Neural cell (in vitro differentiated cells): ENCODE results near the gene ZNF416. TPM values are rescaled to one million over a fixed set of nuclear protein-coding genes. Genes with fewer than 3 reads are reported as not detected.

Source experiments
- H2AFZ ChIP-seq: fragments of 200-600, 300-800 bp; sonication (generic), shearing (Covaris generic); 2 replicates; pipeline ENCODE4 v1.6.0; 2014; ENCODE audit warnings: low read depth, mild to moderate bottlenecking, antibody characterized with exemption, low read length, moderate library complexity
- H3F3A ChIP-seq: fragments of 200-600 bp; shearing (Covaris generic); 2 replicates; pipeline ENCODE4 v1.6.1; 2016; ENCODE audit warnings: mild to moderate bottlenecking, moderate library complexity, mixed read lengths, antibody characterized with exemption, low read length; ENCODE audit not compliant: insufficient read depth, poor library complexity, severe bottlenecking
- H3K27ac ChIP-seq: fragments of 200-600, 300-800 bp; sonication (generic), shearing (Covaris generic); 2 replicates; pipeline ENCODE4 v1.5.1; 2014; ENCODE audit warnings: mild to moderate bottlenecking, low read length, moderate library complexity
- H3K27me3 ChIP-seq: fragments of 300-800, 200-600 bp; sonication (generic), shearing (Covaris generic); 2 replicates; pipeline ENCODE4 v1.6.0; 2014; ENCODE audit warnings: mild to moderate bottlenecking, low read depth, low read length, moderate library complexity; ENCODE audit not compliant: insufficient read depth
- H3K36me3 ChIP-seq: fragments of 300-800, 200-600 bp; sonication (generic), shearing (Covaris generic); 2 replicates; pipeline ENCODE4 v1.5.1; 2014; ENCODE audit warnings: mild to moderate bottlenecking, antibody characterized with exemption, low read length, moderate library complexity; ENCODE audit not compliant: insufficient read depth
- H3K4me2 ChIP-seq: fragments of 300-800, 200-600 bp; sonication (generic), shearing (Covaris generic); 2 replicates; pipeline ENCODE4 v1.6.0; 2014; ENCODE audit warnings: mild to moderate bottlenecking, low read length
- H3K4me3 ChIP-seq: fragments of 300-800, 200-600 bp; sonication (generic), shearing (Covaris generic); 2 replicates; pipeline ENCODE4 v1.5.1; 2014; ENCODE audit warnings: mild to moderate bottlenecking, low read length, moderate library complexity
- H3K79me2 ChIP-seq: fragments of 200-600 bp; shearing (Covaris generic); replicated peaks from 2 replicates; pipeline ENCODE4 v1.6.0; 2014; ENCODE audit warnings: mild to moderate bottlenecking, low read length, moderate library complexity; ENCODE audit not compliant: insufficient read depth
- H3K9ac ChIP-seq: fragments of 300-800, 200-600 bp; sonication (generic), shearing (Covaris generic); 2 replicates; pipeline ENCODE4 v1.6.1; 2016; ENCODE audit warnings: mild to moderate bottlenecking, low read length, mixed read lengths
- H3K9me2 ChIP-seq: fragments of 200-600 bp; shearing (Covaris generic); 2 replicates; pipeline ENCODE4 v1.6.1; 2016; ENCODE audit warnings: mild to moderate bottlenecking, low read length, mixed read lengths; ENCODE audit not compliant: insufficient read depth
- H3K9me3 ChIP-seq: fragments of 200-600, 300-800 bp; sonication (generic), shearing (Covaris generic); 2 replicates; pipeline ENCODE4 v1.6.1; 2016; ENCODE audit warnings: mild to moderate bottlenecking, mixed run types, low read length, moderate library complexity, mixed read lengths
- H4K20me1 ChIP-seq: fragments of 200-600 bp; shearing (Covaris generic); 2 replicates; pipeline ENCODE4 v1.6.1; 2016; ENCODE audit warnings: mild to moderate bottlenecking, mixed run types; ENCODE audit not compliant: insufficient read depth
- EP300 ChIP-seq: fragments of 450-650 bp; conservative IDR thresholded peaks from 2 replicates; pipeline ENCODE4 v1.6.1; 2014; ENCODE audit warnings: antibody characterized with exemption, mild to moderate bottlenecking, moderate library complexity; ENCODE audit not compliant: poor library complexity, severe bottlenecking
- EZH2 ChIP-seq: fragments of 200-600, 300-800 bp; shearing (Covaris generic), sonication (generic); IDR thresholded peaks from 2 replicates; pipeline ENCODE4 v1.6.1; 2014; ENCODE audit warnings: antibody characterized with exemption, low read length, borderline replicate concordance, mild to moderate bottlenecking; ENCODE audit not compliant: insufficient read depth, poor library complexity, severe bottlenecking
- MXI1 ChIP-seq: fragments of 450-650 bp; conservative IDR thresholded peaks from 2 replicates; pipeline ENCODE4 v1.6.1; 2014; ENCODE audit warnings: antibody characterized with exemption, mild to moderate bottlenecking; ENCODE audit not compliant: poor library complexity, severe bottlenecking
- POLR2AphosphoS5 ChIP-seq: IDR thresholded peaks from 2 replicates; pipeline ENCODE4 v1.6.1; 2012
- RAD21 ChIP-seq: fragments of 450-650 bp; conservative IDR thresholded peaks from 2 replicates; pipeline ENCODE4 v1.6.1; 2014; ENCODE audit warnings: antibody characterized with exemption, mild to moderate bottlenecking, moderate library complexity
- SMC3 ChIP-seq: fragments of 450-650 bp; conservative IDR thresholded peaks from 2 replicates; pipeline ENCODE4 v1.6.1; 2014; ENCODE audit warnings: antibody characterized with exemption, mild to moderate bottlenecking, moderate library complexity; ENCODE audit not compliant: poor library complexity
- TAF1 ChIP-seq: IDR thresholded peaks from 2 replicates; pipeline ENCODE4 v1.6.1; 2012; ENCODE audit warnings: low read depth
- polyA plus RNA-seq: library from polyadenylated mRNA; depleted of rRNA; stranded (reverse); fragments of >200 nt; gene quantifications from 2 replicates; pipeline ENCODE4 v1.2.3, GENCODE V29; 2014
- TF ChIP-seq, protein P1 (sequence below): IDR thresholded peaks from 2 replicates; pipeline ENCODE4 v1.6.1; 2012; ENCODE audit warnings: borderline replicate concordance
- TF ChIP-seq, protein P2 (sequence below): fragments of 450-650 bp; IDR thresholded peaks from 2 replicates; pipeline ENCODE4 v1.5.1; 2014; ENCODE audit warnings: antibody characterized with exemption, mild to moderate bottlenecking, moderate library complexity; ENCODE audit not compliant: poor library complexity, severe bottlenecking

Gene ZNF416
- polyA plus RNA-seq, 1 donor from 2014 or later: 6.3 TPM

- Histone ChIP-seq H3K9me2 (no peaks in the 10 kb centered on the region), H3K27ac (no peak overlapping the region), H3K27me3 (no peaks in the 10 kb centered on the region), H3K4me3 (peak overlapping the region; percentile 94), H3F3A (no peaks in the 10 kb centered on the region), H3K36me3 (peaks cover 21% of the 10 kb centered on the region), H3K4me2 (peak overlapping the region; percentile 95), H3K79me2 (peaks cover 9% of the 10 kb centered on the region), H2AFZ (no peak overlapping the region), H3K9me3 (peaks cover 7% of the 10 kb centered on the region), H4K20me1 (no peaks in the 10 kb centered on the region), H3K9ac (peak overlapping the region; percentile 83)
- TF ChIP-seq, protein P1, sequence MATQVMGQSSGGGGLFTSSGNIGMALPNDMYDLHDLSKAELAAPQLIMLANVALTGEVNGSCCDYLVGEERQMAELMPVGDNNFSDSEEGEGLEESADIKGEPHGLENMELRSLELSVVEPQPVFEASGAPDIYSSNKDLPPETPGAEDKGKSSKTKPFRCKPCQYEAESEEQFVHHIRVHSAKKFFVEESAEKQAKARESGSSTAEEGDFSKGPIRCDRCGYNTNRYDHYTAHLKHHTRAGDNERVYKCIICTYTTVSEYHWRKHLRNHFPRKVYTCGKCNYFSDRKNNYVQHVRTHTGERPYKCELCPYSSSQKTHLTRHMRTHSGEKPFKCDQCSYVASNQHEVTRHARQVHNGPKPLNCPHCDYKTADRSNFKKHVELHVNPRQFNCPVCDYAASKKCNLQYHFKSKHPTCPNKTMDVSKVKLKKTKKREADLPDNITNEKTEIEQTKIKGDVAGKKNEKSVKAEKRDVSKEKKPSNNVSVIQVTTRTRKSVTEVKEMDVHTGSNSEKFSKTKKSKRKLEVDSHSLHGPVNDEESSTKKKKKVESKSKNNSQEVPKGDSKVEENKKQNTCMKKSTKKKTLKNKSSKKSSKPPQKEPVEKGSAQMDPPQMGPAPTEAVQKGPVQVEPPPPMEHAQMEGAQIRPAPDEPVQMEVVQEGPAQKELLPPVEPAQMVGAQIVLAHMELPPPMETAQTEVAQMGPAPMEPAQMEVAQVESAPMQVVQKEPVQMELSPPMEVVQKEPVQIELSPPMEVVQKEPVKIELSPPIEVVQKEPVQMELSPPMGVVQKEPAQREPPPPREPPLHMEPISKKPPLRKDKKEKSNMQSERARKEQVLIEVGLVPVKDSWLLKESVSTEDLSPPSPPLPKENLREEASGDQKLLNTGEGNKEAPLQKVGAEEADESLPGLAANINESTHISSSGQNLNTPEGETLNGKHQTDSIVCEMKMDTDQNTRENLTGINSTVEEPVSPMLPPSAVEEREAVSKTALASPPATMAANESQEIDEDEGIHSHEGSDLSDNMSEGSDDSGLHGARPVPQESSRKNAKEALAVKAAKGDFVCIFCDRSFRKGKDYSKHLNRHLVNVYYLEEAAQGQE: no peak
- TF ChIP-seq, protein P2, sequence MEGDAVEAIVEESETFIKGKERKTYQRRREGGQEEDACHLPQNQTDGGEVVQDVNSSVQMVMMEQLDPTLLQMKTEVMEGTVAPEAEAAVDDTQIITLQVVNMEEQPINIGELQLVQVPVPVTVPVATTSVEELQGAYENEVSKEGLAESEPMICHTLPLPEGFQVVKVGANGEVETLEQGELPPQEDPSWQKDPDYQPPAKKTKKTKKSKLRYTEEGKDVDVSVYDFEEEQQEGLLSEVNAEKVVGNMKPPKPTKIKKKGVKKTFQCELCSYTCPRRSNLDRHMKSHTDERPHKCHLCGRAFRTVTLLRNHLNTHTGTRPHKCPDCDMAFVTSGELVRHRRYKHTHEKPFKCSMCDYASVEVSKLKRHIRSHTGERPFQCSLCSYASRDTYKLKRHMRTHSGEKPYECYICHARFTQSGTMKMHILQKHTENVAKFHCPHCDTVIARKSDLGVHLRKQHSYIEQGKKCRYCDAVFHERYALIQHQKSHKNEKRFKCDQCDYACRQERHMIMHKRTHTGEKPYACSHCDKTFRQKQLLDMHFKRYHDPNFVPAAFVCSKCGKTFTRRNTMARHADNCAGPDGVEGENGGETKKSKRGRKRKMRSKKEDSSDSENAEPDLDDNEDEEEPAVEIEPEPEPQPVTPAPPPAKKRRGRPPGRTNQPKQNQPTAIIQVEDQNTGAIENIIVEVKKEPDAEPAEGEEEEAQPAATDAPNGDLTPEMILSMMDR: peak; percentile 17
These were observed 20.2 kb downstream of the ZNF416 start for GRCh38 chr19:57558525-57558924.

DNA sequence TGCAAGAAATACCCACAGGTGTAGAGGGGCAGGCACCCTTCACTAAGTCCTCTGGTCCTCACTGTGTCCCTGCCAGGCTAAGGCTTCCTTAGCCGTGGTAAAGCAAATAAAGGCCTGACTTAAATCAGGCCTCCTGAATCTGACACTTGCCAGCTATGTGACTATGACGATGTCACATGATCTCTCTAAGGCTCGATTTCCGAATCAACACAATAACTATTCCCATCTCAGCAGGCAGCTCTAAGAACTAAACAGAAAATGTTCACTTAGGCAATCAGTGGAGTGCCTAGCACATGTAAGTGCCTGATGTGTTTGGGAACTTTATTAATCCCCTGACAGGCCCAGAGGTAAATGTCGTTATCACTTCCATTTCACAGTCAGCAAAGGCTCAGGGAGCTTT lies 21.1 kb downstream of the ZNF416 start:
- no peaks in the 10 kb centered on the region for H3K9me2 ChIP-seq
- peaks cover 9% of the 10 kb centered on the region for H3K79me2 ChIP-seq
- H3K27me3 ChIP-seq: no peaks in the 10 kb centered on the region
- H3F3A ChIP-seq: no peaks in the 10 kb centered on the region
- H3K9ac ChIP-seq: peak overlapping the region; percentile 83
- no peak overlapping the region for H2AFZ ChIP-seq
- peak overlapping the region; percentile 95 for H3K4me2 ChIP-seq
- H3K27ac ChIP-seq: no peak overlapping the region
- peaks cover 30% of the 10 kb centered on the region for H3K36me3 ChIP-seq
- TF ChIP-seq TAF1 (no peak), MXI1 (no peak), RAD21 (no peak), SMC3 (no peak), POLR2AphosphoS5 (no peak), EZH2 (no peak), EP300 (no peak)
- TF ChIP-seq, protein P2: no peak
- TF ChIP-seq, protein P1: no peak
- no peaks in the 10 kb centered on the region for H4K20me1 ChIP-seq
- H3K9me3 ChIP-seq: peaks cover 7% of the 10 kb centered on the region
- H3K4me3 ChIP-seq: peak overlapping the region; percentile 94
